Measurements from ENCODE around the gene KRCC1.
"Not testable (repeated sequence)": the region's sequence is repeated elsewhere in the genome, so short reads cannot be mapped to it uniquely, and the experiment has no call there.

The KRCC1 gene

GRCh38 chr2:88042476-88042875 lies 13.1 kb downstream of the KRCC1 start:
- no peak for DNase-seq (ENCODE audit: low read depth in 1 of 2, low spot score in 1 of 2)

- DNase-seq (ENCODE audit: low read depth in 1 of 2, low spot score in 1 of 2), result no peak
Measured at GRCh38 chr2:88038263-88039105, 17.1 kb downstream of the KRCC1 start.

GRCh38 chr2:88036606-88037005 lies 19.0 kb downstream of the KRCC1 start:
- DNase-seq (ENCODE audit: low read depth in 1 of 2, low spot score in 1 of 2), result no peak

- no peak for DNase-seq (ENCODE audit: low read depth in 1 of 2, low spot score in 1 of 2)
Measured at GRCh38 chr2:88036182-88036581, 19.4 kb downstream of the KRCC1 start.

- no peak for DNase-seq (ENCODE audit: low read depth in 1 of 2, low spot score in 1 of 2)
Measured at GRCh38 chr2:88032070-88032702, 23.4 kb downstream of the KRCC1 start.

- no peak for DNase-seq (ENCODE audit: low read depth in 1 of 2, low spot score in 1 of 2)
Measured at GRCh38 chr2:88028931-88029330, 26.7 kb downstream of the KRCC1 start.

- DNase-seq (ENCODE audit: low read depth in 1 of 2, low spot score in 1 of 2), result no peak
Measured at GRCh38 chr2:88027697-88028389, 27.7 kb downstream of the KRCC1 start.

GRCh38 chr2:88024509-88024908 lies 31.1 kb downstream of the KRCC1 start:
- DNase-seq (ENCODE audit: low read depth in 1 of 2, low spot score in 1 of 2), result no peak

GRCh38 chr2:88022669-88022921 lies 33.0 kb downstream of the KRCC1 start:
- no peak for DNase-seq (ENCODE audit: low read depth in 1 of 2, low spot score in 1 of 2)

- DNase-seq (ENCODE audit: low read depth in 1 of 2, low spot score in 1 of 2), result no peak
Measured at GRCh38 chr2:88019985-88020384, 35.6 kb downstream of the KRCC1 start.

GRCh38 chr2:88018909-88019308 lies 36.7 kb downstream of the KRCC1 start:
- DNase-seq (ENCODE audit: low read depth in 1 of 2, low spot score in 1 of 2), result no peak

- not testable (repeated sequence) for DNase-seq (ENCODE audit: low read depth in 1 of 2, low spot score in 1 of 2)
Measured at GRCh38 chr2:88018077-88018805, 37.3 kb downstream of the KRCC1 start.

GRCh38 chr2:88017780-88018038 lies 37.9 kb downstream of the KRCC1 start:
- DNase-seq (ENCODE audit: low read depth in 1 of 2, low spot score in 1 of 2), result not testable (repeated sequence)

GRCh38 chr2:88016960-88017779 lies 38.4 kb downstream of the KRCC1 start:
- no peak for DNase-seq (ENCODE audit: low read depth in 1 of 2, low spot score in 1 of 2)

- peak; percentile 74 to 77 for DNase-seq (ENCODE audit: low read depth in 1 of 2, low spot score in 1 of 2)
Measured at GRCh38 chr2:88016086-88016959, 39.3 kb downstream of the KRCC1 start, which contains the start of gene RNU2-63P. TSS of gene RNU2-63P (minus strand) at chr2:88016547.

- no peak for DNase-seq (ENCODE audit: low read depth in 1 of 2, low spot score in 1 of 2)
Measured at GRCh38 chr2:88011011-88011410, 44.6 kb downstream of the KRCC1 start.

GRCh38 chr2:88010136-88010535 lies 45.4 kb downstream of the KRCC1 start:
- DNase-seq (ENCODE audit: low read depth in 1 of 2, low spot score in 1 of 2), result no peak

GRCh38 chr2:88006912-88007439 lies 48.6 kb downstream of the KRCC1 start:
- DNase-seq (ENCODE audit: low read depth in 1 of 2, low spot score in 1 of 2), result no peak

- no peak for DNase-seq (ENCODE audit: low read depth in 1 of 2, low spot score in 1 of 2)
Measured at GRCh38 chr2:88005776-88006175, 49.8 kb downstream of the KRCC1 start.

Data from activated CD4-positive, alpha-beta T cell treated with anti-CD3 and anti-CD28 coated beads, Interleukin-2, amount 50 U/mL, for 24 hours (primary cell).